ENCODE data around the gene TRMT1.
"Not testable (repeated sequence)": the region's sequence is repeated elsewhere in the genome, so short reads cannot be mapped to it uniquely, and the experiment has no call there.

Gene TRMT1

GRCh38 chr19:13150187-13150930 is 33.8 kb upstream of the TRMT1 start, which contains the start of the genes IER2 and STX10:
Gene IER2, plus strand, starts transcription at chr19:13150411. Its CDS starts 2,776 bp downstream, at chr19:13153187.
Gene STX10, minus strand, starts transcription at chr19:13150375. Its CDS starts 202 bp downstream, at chr19:13150173.
- DNase-seq: peak; percentile 68

- no peak for DNase-seq
Observed at GRCh38 chr19:13149628-13150186, 33.2 kb upstream of the TRMT1 start.

- not testable (repeated sequence) for DNase-seq
Observed at GRCh38 chr19:13149173-13149627, 32.7 kb upstream of the TRMT1 start.

GRCh38 chr19:13146763-13147563 is 30.4 kb upstream of the TRMT1 start:
- no peak for DNase-seq

- DNase-seq: no peak
Observed at GRCh38 chr19:13139633-13140311, 23.2 kb upstream of the TRMT1 start.

- DNase-seq: no peak
Observed at GRCh38 chr19:13138916-13139198, 22.3 kb upstream of the TRMT1 start.

- DNase-seq: no peak
Observed at GRCh38 chr19:13138171-13138915, 21.8 kb upstream of the TRMT1 start.

- no peak for DNase-seq
Observed at GRCh38 chr19:13137290-13137794, 20.8 kb upstream of the TRMT1 start.

- no peak for DNase-seq
Observed at GRCh38 chr19:13135068-13136062, 18.8 kb upstream of the TRMT1 start.

- DNase-seq: no peak
Observed at GRCh38 chr19:13134626-13135025, 18.1 kb upstream of the TRMT1 start.

GRCh38 chr19:13133241-13133870 is 16.8 kb upstream of the TRMT1 start:
- DNase-seq: no peak

- no peak for DNase-seq
Observed at GRCh38 chr19:13132471-13133180, 16.1 kb upstream of the TRMT1 start.

GRCh38 chr19:13130886-13131490 is 14.4 kb upstream of the TRMT1 start:
- DNase-seq: no peak

GRCh38 chr19:13129384-13129783 is 12.8 kb upstream of the TRMT1 start:
- DNase-seq: no peak

- DNase-seq: no peak
Observed at GRCh38 chr19:13128583-13128982, 12.0 kb upstream of the TRMT1 start.

- no peak for DNase-seq
Observed at GRCh38 chr19:13127811-13128575, 11.5 kb upstream of the TRMT1 start.

GRCh38 chr19:13127051-13127450 is 10.5 kb upstream of the TRMT1 start:
- DNase-seq: no peak
